ENCODE measurements around the gene DCDC2C. TPM values are rescaled to one million over a fixed set of nuclear protein-coding genes. Genes with fewer than 3 reads are reported as not detected.

The DCDC2C gene
- total and polyA plus RNA-seq, 2 experiments from 2014 or later = 0.45 TPM; not detected in 1

DNA sequence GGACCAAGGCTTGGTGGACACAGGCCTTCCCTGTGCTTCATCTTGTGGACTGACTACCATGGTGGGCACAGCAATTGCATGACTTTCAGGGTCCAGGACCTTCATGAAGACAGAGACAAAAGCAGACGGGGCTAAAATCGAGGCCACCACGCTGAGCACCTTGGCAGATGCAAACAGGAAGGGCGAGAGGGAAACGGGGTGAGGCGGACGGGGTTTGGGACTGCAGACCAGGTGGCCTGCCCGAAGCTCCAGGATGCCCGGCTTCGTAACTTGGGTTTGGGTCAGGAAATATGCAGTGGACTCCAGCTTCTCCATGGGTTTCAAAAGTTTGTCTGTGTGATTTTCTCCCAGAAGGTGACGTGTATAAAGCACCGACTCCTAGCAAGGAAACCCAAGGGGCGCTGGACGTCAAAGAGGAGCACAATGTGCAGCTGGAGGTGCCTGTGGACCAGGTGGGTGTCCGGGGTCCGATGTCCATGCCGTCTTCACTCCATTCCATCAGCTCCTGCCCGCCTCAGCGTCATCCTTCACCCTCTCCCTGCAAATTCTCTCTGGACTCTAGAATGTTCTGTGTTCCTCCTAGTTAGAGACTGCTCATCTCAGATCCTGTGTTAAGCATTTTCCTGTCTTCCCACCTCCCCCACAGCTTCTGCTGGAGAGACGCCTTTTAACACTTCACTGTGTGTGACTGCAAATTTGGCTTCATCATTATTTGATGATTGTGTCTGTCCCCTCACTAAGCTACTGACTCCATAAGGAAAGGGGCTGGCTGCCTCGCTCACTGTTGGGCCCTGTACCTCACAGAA lies 65.8 kb downstream of the DCDC2C start:
- DNase-seq (ENCODE audit: low spot score) = no peak
- Histone ChIP-seq H4K20me1 (replicated peaks; ENCODE audit: insufficient read depth) (no peaks in the 10 kb centered on the region), H3K79me2 (replicated peaks; ENCODE audit: insufficient read depth) (no peaks in the 10 kb centered on the region), H3K36me3 (ENCODE audit: insufficient read depth) (no peaks in the 10 kb centered on the region), H3K27me3 (ENCODE audit: insufficient read depth) (no peaks in the 10 kb centered on the region), H3K27ac (ENCODE audit: low read depth) (no peak overlapping the region), H3F3A (replicated peaks; ENCODE audit: low read depth) (no peaks in the 10 kb centered on the region), H3K9me2 (ENCODE audit: insufficient read depth) (no peaks in the 10 kb centered on the region), H3K4me1 (ENCODE audit: insufficient read depth) (no peaks in the 10 kb centered on the region), H3K4me2 (no peak overlapping the region), H3K4me3 (no peak overlapping the region), H2AFZ (no peak overlapping the region)
- H3K9me3 Mint-ChIP-seq = peaks cover 90% of the 10 kb centered on the region
- no peak for ATAC-seq
- H3K4me3 Mint-ChIP-seq = no peak overlapping the region
- no peaks in the 10 kb centered on the region for H3K4me1 Mint-ChIP-seq
- no peak overlapping the region for H3K27ac Mint-ChIP-seq
- TF ChIP-seq EZH2 (IDR thresholded peaks at IDR 0.05; ENCODE audit: low read depth, unreplicated experiment) = no peak
- TF ChIP-seq, protein P1, sequence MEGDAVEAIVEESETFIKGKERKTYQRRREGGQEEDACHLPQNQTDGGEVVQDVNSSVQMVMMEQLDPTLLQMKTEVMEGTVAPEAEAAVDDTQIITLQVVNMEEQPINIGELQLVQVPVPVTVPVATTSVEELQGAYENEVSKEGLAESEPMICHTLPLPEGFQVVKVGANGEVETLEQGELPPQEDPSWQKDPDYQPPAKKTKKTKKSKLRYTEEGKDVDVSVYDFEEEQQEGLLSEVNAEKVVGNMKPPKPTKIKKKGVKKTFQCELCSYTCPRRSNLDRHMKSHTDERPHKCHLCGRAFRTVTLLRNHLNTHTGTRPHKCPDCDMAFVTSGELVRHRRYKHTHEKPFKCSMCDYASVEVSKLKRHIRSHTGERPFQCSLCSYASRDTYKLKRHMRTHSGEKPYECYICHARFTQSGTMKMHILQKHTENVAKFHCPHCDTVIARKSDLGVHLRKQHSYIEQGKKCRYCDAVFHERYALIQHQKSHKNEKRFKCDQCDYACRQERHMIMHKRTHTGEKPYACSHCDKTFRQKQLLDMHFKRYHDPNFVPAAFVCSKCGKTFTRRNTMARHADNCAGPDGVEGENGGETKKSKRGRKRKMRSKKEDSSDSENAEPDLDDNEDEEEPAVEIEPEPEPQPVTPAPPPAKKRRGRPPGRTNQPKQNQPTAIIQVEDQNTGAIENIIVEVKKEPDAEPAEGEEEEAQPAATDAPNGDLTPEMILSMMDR (conservative IDR thresholded peaks at IDR 0.05; ENCODE audit: low read depth in 2 of 2) = no peak
- no peak for TF ChIP-seq STAT1 (IDR thresholded peaks at IDR 0.05; ENCODE audit: unreplicated experiment)
- TF ChIP-seq, protein P2, sequence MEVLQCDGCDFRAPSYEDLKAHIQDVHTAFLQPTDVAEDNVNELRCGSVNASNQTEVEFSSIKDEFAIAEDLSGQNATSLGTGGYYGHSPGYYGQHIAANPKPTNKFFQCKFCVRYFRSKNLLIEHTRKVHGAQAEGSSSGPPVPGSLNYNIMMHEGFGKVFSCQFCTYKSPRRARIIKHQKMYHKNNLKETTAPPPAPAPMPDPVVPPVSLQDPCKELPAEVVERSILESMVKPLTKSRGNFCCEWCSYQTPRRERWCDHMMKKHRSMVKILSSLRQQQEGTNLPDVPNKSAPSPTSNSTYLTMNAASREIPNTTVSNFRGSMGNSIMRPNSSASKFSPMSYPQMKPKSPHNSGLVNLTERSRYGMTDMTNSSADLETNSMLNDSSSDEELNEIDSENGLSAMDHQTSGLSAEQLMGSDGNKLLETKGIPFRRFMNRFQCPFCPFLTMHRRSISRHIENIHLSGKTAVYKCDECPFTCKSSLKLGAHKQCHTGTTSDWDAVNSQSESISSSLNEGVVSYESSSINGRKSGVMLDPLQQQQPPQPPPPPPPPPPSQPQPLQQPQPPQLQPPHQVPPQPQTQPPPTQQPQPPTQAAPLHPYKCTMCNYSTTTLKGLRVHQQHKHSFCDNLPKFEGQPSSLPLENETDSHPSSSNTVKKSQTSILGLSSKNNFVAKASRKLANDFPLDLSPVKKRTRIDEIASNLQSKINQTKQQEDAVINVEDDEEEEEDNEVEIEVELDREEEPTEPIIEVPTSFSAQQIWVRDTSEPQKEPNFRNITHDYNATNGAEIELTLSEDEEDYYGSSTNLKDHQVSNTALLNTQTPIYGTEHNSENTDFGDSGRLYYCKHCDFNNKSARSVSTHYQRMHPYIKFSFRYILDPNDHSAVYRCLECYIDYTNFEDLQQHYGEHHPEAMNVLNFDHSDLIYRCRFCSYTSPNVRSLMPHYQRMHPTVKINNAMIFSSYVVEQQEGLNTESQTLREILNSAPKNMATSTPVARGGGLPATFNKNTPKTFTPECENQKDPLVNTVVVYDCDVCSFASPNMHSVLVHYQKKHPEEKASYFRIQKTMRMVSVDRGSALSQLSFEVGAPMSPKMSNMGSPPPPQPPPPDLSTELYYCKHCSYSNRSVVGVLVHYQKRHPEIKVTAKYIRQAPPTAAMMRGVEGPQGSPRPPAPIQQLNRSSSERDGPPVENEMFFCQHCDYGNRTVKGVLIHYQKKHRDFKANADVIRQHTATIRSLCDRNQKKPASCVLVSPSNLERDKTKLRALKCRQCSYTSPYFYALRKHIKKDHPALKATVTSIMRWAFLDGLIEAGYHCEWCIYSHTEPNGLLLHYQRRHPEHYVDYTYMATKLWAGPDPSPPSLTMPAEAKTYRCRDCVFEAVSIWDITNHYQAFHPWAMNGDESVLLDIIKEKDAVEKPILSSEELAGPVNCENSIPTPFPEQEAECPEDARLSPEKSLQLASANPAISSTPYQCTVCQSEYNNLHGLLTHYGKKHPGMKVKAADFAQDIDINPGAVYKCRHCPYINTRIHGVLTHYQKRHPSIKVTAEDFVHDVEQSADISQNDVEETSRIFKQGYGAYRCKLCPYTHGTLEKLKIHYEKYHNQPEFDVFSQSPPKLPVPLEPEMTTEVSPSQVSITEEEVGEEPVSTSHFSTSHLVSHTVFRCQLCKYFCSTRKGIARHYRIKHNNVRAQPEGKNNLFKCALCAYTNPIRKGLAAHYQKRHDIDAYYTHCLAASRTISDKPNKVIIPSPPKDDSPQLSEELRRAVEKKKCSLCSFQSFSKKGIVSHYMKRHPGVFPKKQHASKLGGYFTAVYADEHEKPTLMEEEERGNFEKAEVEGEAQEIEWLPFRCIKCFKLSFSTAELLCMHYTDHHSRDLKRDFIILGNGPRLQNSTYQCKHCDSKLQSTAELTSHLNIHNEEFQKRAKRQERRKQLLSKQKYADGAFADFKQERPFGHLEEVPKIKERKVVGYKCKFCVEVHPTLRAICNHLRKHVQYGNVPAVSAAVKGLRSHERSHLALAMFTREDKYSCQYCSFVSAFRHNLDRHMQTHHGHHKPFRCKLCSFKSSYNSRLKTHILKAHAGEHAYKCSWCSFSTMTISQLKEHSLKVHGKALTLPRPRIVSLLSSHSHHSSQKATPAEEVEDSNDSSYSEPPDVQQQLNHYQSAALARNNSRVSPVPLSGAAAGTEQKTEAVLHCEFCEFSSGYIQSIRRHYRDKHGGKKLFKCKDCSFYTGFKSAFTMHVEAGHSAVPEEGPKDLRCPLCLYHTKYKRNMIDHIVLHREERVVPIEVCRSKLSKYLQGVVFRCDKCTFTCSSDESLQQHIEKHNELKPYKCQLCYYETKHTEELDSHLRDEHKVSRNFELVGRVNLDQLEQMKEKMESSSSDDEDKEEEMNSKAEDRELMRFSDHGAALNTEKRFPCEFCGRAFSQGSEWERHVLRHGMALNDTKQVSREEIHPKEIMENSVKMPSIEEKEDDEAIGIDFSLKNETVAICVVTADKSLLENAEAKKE (CRISPR knock-in tag; IDR thresholded peaks at IDR 0.05) = no peak
- no peak for TF ChIP-seq EZH2phosphoT487 (IDR thresholded peaks at IDR 0.05; ENCODE audit: unreplicated experiment)
- TF ChIP-seq, protein P3, sequence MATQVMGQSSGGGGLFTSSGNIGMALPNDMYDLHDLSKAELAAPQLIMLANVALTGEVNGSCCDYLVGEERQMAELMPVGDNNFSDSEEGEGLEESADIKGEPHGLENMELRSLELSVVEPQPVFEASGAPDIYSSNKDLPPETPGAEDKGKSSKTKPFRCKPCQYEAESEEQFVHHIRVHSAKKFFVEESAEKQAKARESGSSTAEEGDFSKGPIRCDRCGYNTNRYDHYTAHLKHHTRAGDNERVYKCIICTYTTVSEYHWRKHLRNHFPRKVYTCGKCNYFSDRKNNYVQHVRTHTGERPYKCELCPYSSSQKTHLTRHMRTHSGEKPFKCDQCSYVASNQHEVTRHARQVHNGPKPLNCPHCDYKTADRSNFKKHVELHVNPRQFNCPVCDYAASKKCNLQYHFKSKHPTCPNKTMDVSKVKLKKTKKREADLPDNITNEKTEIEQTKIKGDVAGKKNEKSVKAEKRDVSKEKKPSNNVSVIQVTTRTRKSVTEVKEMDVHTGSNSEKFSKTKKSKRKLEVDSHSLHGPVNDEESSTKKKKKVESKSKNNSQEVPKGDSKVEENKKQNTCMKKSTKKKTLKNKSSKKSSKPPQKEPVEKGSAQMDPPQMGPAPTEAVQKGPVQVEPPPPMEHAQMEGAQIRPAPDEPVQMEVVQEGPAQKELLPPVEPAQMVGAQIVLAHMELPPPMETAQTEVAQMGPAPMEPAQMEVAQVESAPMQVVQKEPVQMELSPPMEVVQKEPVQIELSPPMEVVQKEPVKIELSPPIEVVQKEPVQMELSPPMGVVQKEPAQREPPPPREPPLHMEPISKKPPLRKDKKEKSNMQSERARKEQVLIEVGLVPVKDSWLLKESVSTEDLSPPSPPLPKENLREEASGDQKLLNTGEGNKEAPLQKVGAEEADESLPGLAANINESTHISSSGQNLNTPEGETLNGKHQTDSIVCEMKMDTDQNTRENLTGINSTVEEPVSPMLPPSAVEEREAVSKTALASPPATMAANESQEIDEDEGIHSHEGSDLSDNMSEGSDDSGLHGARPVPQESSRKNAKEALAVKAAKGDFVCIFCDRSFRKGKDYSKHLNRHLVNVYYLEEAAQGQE (IDR thresholded peaks at IDR 0.05; ENCODE audit: unreplicated experiment) = no peak
- TF ChIP-seq ZNF114 (CRISPR knock-in tag; IDR thresholded peaks at IDR 0.05) = no peak
- no peak for TF ChIP-seq ZNF331 (CRISPR knock-in tag; IDR thresholded peaks at IDR 0.05; ENCODE audit: low read depth)
- no peak for TF ChIP-seq NANOG (IDR thresholded peaks at IDR 0.05; ENCODE audit: borderline replicate concordance)
- no peak for TF ChIP-seq JUNB (IDR thresholded peaks at IDR 0.05; ENCODE audit: unreplicated experiment)
- TF ChIP-seq, protein P4, sequence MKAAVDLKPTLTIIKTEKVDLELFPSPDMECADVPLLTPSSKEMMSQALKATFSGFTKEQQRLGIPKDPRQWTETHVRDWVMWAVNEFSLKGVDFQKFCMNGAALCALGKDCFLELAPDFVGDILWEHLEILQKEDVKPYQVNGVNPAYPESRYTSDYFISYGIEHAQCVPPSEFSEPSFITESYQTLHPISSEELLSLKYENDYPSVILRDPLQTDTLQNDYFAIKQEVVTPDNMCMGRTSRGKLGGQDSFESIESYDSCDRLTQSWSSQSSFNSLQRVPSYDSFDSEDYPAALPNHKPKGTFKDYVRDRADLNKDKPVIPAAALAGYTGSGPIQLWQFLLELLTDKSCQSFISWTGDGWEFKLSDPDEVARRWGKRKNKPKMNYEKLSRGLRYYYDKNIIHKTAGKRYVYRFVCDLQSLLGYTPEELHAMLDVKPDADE (IDR thresholded peaks at IDR 0.05) = no peak
- no peak for TF ChIP-seq CREB1 (CRISPR knock-in tag; IDR thresholded peaks at IDR 0.05; ENCODE audit: low read depth)
- no peak for TF ChIP-seq POLR2AphosphoS5 (IDR thresholded peaks at IDR 0.05; ENCODE audit: low read depth)
- H3K36me3 Mint-ChIP-seq (ENCODE audit: low read depth) = 0 out of 3 replicates have a peak, but pooled peaks cover 7% of the 10 kb centered on the region
- peaks cover 12% of the 10 kb centered on the region for H3K27me3 Mint-ChIP-seq (ENCODE audit: insufficient read depth, low read depth, poor library complexity)

Data from GM23338 (cell line).